Heart left ventricle (tissue), 13 donors: Measurements from ENCODE around the gene ATL1.

Source experiments
- CTCF ChIP-seq, 12 donors: fragments of 200-600 bp; sonication (generic) in 4 of 12; IDR thresholded peaks; one replicate each; pipeline versions ENCODE4 v1.5.0 to v1.8.0; 2018 to 2022; ENCODE audit warnings: antibody characterized with exemption in 12 of 12, mild to moderate bottlenecking in 5 of 12
- POLR2A ChIP-seq, 2 donors: fragments of 450-650 bp; IDR thresholded peaks; one replicate each; pipeline ENCODE4 v1.6.1; 2017; ENCODE audit warnings: antibody characterized with exemption in 2 of 2, mild to moderate bottlenecking in 2 of 2, moderate library complexity in 2 of 2
- donor health status: ischemic (EF 13 %, LVEDD 7.1; RV severe dilation, severe dysfunction).
- donor health status: DM: no; HTN: yes; CAD: no.
- donor health status: DM: no; HTN: no; CAD: no.
- donor health status: ischemic (EF 25% LVEDD 6.9; RV normal size, moderate dysfunction).
- donor health status: ischemic (EF 25% LVEDD 5.7; RV mildly dilated, moderate dysfunction).
- donor health status: ischemic (EF 35%, LVEDD 5.7; RV mildly dilated, moderate dysfunction).
- donor health status: nonischemic (EF 11% LVEDD 7.7; RV severe dilation, severe dysfunction).
- donor health status: DM: yes; HTN: yes; CAD: no.
- donor health status: PGD.
- donor health status: ischemic (EF 29% LVEDD 5.4; RV normal size, mild dysfunction).
- donor health status: nonischemic (EF 23%, LVEDD 6.1; RV moderate dilation, normal function).

- TF ChIP-seq CTCF (IDR thresholded peaks at IDR 0.05), result no peak
- TF ChIP-seq POLR2A (IDR thresholded peaks at IDR 0.05), result no peak
These were observed 46.5 kb downstream of the ATL1 start for GRCh38 chr14:50606468-50606867.
